DMS153 treated with DMSO at 0.1 percent for 48 hours (cell line): ENCODE measurements around the gene UPK1B.

Experiments used
- DNase-seq: peaks from one replicate; lab custom pipeline; 2025; ENCODE audit not compliant: unreplicated experiment; lab: John Stamatoyannopoulos, UW

The UPK1B gene

DNA sequence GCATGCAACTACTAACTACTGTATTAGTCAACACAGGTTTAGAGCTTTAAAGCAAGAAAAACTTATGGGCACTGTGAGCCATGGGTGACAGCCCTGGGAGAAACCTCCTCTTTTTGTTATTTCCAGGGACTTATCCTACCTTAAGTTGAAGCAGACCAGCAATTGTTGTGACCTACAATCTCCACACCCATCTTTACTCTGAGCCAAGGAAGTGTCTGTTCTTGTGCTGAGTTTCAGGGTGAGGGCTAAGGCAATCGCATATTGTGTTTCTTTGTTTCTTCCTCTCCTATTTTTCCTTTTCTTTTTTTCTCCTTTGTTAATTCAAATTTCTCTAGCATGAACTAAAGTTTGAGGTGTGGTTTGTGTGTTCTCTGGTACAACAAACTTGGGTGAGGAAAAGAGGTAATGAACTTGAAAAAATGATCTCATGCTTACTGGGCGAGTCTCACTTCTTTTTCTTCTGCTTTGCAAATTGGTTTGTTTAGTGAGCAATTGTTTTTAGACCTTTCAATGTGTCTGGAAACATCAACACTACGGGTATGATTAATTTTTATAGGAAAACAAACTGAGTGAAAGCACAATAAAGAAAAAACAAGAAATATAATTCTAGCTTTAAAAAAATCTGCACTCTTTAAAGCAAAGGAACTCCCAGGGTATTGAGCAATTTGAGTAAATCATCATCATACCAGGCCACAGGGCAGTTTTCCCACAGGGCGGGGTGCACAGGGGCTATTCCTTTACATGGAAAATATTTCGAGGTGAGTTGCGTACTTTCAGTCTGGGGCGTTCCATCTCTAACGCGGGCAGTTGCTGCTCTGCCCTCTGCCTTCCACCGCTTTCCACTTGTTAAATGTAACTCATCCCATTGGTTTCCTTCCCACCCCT, 2.7 kb downstream of the UPK1B start:
- DNase-seq = no peak

DNA sequence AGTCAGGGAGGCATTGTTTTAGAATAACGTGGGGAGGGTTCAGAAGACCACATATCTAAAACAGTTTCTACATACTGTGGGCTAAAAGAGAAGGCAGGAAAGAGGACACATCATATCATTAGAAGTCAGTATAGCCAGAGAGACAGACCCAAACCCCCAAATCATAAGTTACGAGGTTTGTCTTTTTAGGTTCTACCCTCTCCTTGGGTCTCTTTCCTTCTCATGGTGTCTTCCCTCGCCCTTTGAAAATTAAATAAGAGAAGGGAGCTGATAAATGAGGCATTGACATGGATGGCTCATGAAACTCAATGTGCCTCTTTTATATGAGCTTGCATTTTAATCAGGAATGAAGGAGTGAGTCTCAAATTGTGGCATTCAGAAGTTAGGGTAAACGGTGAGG, 3.4 kb downstream of the UPK1B start:
- DNase-seq = no peak

DNA sequence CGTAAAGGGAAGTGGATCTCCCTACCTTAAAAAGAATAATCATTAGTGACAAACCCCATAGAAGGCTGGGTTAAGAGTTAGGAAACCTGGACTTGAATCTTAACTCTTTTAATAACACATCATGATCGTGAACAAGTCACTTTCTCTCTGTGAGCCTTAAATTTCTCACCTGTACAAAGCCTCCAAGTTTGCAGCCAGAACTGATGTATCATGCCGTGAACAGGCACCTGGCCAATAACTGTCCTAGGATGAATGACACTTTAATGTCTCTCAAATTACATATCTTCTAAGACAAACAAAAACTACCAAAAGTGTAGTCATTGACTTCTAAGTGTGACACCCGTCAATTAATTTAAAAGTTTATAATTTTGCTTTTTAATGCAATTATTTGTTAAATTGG, 3.9 kb downstream of the UPK1B start:
- DNase-seq = no peak

DNA sequence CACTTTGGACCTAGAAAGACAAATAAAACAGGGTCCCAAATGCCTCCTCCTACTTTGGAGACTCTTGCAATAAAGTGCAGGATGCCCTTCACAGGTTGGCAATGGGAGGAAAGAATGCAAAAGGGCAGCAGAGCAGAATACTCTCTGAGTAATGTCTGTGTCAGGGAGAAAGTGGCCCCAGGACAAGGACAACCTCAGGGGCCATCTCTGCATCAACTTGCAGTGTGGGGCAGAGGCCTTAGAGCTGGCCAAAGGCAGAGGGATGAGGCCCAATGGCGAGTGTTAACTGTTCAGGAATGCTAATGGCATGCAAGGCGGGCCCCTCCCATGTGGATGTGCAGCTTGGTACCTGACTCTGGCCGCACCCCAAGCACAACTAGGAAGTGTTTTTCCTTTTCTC, 8.4 kb downstream of the UPK1B start:
- no peak for DNase-seq

DNA sequence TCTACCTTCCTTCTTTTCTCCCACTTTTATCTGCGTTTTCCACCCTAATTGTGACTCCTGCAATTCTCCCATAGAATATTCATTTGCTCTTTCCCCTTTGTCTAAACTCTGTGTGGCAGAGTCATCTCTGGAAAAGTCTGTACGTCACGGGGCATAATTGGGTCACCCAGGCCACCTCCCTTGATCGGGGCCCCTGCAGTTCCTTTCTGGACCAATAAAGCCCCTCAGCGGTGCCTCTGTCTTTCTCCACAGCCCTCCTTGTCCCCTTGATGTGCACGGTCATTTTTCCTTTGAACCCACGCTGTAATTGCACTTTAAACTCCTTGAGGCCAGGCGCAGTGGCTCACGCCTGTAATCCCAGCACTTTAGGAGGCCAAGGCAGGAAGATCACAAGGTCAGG, 10.7 kb downstream of the UPK1B start:
- no peak for DNase-seq

DNA sequence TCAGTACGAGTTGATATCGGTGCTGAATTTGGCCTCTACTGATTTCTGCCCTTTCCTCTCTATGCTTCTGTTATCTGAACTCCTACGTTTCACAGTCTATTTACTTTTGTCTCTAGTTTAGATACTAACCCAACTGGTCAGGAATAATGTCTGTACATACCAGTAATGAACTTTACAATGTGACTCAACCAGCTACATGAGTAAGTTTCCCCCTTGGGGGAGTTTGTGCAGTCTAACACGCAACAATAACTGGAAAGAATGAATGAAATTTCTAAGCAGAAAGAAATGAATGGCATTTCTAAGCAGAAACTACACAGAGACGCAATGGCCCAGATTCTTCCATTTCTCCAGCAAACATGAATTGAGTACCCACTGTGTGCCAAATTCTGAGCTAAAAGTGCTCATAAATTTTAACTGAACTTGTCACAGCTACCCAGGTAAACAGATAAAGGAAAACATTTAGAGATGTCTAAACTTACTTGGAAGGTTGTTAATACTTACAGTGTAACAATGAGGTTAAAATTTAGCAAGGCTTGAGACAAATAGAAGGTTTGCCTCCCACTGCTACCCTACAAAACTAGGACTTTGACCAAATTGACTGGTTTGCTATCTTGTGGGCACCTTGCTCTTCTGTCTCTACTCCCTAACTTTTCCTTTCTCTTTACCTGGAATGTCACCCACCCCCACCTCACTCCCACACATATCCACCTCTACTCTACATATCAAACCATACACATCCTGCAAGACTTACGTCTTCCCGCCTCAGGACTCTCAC, 11.6 kb downstream of the UPK1B start:
- DNase-seq = no peak

DNA sequence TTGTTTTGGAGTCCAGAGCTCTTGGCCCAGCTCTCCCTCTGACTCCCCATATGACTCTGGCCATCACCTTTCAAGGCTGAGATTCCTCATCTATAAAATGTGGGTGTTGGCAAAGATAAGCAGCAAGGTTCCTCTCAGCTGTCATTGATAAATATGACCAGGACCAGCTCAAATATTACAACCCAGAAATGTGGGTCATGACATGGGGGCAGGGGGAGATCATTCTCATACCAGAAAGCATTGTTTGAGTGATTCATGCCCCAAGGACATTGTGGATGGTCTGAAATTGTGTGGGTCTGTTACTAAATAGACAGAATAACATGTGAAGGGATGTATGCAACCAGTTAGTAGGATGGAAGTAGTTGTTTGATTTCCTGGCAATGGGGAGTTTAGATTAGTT, 13.9 kb downstream of the UPK1B start:
- DNase-seq = no peak

DNA sequence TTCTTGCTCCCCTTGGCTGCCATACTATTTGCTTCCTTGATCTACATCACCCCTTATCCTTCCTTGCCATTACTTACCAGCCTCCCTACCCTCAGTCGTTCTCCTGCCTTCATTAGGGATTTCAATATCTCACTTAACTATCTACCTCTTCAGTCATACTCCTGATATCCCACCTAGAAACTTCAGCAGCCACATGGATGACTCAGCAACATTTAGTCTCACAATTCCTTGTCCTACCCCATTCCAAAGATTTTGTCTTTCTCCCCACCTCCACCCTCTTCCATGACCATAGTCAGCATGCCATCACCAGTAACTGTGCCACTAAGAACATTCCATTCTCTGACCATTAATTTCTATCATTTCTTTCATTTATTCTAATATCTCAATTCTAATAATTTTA, 18.4 kb downstream of the UPK1B start:
- no peak for DNase-seq

DNA sequence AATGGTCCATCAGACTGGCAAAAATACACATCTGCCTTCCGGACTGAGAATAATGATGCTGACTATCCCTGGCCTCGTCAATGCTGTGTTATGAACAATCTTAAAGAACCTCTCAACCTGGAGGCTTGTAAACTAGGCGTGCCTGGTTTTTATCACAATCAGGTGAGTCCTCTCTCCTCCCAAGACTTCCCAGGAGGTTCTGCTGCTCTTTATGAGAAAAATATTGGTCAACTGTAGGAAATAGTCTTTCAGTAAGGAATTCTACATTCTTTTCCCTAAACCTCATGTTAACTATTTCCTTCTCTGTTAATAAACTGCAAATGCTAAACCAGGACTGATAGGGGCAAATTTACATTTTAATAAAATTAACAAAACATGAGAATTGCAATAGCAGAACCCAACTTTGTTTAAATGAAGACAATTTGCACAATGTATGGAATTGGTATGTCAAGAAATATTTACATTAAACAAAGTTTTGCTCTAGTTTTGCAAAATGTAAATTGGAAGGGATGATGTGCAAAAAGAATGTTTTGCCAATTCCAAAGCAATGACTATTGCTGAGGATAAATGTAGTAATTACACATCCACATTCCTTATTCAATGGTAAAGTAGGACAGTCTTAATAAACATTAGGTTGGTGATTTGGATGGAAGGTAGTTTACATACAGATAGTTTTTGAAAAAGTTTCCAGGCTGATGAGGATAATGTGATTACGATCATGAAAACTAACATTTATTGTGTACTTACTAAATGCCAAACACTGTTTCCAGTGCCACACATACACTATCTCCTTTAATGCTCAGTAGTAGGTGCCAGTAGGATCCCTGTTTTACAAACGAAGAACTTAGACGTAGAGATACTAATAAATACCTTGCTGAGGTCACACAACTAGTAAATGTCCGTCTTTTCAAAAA, 21.1 kb downstream of the UPK1B start:
- DNase-seq = no peak

DNA sequence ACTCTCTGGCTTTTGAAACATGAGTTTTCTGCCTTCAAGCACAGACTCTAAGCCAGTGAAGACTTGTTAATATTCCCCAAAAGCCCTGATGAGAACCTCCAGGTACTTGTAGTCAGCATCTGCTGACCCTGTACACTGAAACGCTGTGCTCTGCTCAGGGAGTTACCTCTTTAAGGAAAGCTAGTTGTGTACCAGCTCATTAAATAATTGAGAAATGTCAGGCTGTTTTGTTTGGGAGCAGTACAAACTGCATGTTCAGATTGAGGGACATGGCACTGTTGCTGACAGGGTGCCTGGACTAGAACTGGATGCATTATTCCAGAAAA, 21.7 kb downstream of the UPK1B start:
- no peak for DNase-seq

DNA sequence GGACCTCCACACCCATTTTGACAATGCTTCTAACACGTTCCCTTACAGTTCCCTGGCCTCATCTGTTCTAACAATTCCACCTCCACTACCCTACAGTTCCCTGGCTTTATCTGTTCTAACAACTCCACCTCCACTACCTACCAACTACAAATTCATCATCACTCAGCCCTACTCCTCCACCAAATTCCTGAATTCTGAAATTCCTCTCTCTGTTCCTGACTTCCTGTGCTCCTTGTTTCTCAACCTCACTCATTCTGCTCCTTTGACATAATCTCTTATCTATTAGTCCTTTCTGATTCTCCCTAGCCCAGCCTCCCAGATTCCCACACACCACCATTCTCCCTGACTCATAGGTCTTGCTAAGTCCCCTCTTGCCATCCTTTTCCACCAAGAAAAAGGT, 22.5 kb downstream of the UPK1B start:
- DNase-seq = no peak

DNA sequence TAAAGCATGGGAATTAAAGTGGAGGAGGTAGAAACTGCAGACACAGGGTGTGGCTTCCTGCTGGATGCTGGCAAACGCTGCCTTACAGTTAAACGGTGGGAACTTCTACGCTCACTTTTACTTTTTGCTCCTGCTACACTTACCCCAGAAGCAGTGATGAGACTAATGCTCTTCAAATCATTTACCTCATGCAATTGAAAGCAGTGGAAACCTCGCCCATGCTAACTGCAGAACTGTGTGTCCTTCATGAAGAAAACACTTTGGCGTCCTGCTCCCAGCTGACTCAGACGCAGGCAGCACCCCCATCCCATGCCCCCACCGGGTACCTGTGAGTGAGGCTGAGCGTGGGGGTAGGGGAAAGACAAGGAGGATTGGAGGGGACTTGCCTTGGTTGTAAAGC, 31.8 kb downstream of the UPK1B start:
- no peak for DNase-seq

DNA sequence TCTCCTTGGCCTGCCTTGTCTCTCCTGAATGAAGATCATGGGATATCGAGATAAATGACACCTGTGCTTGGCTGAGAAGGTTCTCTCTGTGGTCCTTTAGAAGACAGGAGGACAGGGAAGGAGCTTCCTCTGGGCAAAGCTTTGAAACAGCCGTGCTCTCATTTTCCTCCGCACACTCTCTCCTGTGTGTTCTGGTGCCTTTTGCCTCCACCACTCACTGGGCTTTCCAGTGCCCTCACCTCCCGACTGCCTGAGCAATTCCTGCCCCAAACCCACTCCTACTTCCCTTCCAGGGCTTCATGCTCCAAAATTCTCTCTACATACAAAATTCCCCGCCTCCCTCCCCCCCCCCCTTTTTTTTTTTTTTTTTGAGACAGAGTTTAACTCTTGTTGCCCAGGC, 32.3 kb downstream of the UPK1B start:
- no peak for DNase-seq

DNA sequence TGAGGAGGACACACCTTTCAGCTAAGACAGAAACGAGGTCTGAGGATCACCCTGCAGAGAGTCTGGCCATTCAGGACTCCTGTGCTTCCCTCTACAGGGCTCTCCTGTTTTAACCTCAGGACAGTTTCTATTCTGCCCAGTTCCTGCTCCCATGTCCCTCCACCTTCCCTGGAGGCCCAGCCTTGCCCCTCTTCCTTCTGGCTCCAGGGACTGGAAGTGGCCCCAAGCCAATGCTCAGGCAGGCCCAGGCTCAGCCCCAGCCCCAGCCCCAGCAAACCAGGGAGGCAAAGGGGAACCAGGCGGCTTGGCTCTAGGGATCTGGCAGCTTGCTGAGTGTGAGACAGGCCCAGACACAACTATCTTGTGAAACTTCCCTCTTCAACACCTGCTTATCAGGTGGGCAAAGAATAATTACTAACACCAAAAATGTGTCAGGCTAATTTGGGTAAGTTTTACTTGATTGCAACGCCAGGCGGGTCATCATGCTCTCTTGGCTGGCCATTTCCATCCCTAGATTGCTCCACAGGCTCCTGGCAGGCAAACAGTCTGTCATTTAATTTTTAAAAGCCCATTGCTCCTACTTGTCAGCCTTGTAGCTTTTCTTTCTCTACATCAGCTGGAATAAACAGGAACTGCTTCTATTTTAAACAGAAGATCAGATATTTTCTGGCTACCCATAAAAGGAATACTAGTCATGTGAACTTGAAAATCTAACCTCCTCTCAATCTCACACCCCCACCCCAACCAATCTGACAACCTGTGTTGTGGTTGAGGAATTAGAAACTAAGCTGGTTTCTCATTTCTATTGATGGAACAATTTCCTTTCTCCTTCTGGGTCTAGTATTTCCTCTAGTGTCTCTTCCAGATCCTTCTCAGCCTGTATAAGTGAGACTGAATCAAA, 33.5 kb downstream of the UPK1B start:
- DNase-seq = no peak

DNA sequence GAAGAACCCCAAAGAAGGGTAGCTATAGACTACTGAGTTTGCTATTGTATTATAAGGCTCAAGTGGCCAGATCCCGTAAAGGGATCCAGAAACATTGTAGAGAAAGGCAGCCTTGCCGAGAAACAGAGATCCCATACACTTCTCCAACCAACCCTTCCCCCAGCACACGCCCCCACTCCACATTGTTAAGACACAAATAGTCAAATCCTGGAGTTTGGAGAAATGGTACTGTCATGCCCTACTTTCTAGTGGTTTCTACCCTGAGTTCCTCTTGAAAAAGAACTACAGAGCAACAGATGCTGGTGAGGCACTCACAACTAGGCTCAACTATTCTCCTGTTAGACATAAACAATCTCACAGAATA, 34.1 kb downstream of the UPK1B start:
- DNase-seq = no peak

DNA sequence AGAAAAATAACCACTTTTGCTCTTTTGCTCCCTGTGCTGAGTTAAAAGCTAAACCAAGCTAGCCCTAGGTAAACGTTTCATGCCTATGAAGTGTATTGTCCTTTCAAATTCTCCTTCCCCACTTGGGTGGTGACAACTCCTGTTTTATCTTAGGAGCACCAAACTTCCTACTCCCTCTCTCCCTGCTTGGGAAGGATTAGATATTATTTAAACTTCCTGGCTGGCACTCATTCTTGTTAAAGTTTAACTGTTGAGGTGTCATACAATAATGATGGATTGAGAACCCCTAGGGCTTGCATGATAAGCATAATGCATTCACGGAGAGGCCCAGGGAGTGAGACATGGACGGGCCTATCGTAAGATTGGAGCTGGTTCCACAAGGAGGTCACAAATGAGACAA, 37.8 kb downstream of the UPK1B start:
- DNase-seq = no peak

DNA sequence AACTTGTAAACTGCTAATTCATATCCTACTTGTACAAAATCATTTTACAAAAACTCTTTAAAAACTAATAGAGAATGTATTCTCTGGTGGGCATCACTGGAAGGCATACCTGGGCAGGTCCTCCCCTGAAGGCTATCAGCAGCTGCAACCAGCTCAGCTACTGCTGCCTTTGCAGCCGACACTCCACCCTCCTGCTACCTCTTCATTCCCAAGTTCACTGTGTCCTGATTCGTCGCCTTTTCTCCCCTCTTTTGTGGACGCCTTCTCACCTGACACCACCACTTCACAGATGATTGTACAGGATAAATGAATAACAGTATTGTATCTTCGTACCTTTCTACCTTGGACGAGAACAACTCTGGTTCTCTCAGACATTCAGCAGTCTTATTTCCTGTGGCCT, 38.4 kb downstream of the UPK1B start:
- no peak for DNase-seq

DNA sequence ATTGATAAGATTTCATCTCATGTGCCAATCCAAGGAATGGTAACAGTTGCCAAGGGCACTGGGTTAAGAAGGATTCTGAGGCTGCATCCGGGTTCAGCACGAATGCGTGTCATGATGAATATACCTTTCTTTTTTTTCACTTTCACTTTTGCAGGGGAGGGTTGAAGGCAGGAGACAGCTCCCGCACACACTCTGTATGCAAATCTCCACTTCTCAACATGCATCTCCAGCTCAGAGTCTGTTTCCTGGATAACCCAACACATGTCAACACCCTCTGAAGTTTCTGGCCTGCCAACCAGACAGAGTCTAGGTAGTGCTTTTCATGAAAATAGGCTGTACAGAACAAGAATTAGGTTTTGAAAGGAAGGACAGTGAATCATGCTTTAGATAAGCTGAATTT, 45.7 kb downstream of the UPK1B start:
- no peak for DNase-seq

DNA sequence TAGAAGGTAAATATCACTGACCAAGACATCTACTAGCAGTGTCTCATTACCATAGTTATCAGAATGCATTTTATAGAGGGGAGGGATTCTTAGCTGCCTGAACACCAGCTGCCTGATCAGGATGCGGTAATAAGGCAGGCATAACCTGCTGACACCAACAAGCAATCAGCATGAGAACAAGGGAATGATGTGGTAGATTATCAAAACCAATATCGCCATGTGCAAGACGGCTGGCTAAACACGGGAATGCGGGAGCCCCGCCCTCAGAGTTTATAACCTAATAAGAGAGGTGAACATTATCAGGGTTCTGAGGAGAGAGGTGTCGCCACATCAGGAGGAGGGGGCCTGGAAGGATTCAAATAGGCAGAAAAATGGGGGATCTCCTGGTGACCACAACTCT, 46.8 kb downstream of the UPK1B start:
- DNase-seq = no peak

DNA sequence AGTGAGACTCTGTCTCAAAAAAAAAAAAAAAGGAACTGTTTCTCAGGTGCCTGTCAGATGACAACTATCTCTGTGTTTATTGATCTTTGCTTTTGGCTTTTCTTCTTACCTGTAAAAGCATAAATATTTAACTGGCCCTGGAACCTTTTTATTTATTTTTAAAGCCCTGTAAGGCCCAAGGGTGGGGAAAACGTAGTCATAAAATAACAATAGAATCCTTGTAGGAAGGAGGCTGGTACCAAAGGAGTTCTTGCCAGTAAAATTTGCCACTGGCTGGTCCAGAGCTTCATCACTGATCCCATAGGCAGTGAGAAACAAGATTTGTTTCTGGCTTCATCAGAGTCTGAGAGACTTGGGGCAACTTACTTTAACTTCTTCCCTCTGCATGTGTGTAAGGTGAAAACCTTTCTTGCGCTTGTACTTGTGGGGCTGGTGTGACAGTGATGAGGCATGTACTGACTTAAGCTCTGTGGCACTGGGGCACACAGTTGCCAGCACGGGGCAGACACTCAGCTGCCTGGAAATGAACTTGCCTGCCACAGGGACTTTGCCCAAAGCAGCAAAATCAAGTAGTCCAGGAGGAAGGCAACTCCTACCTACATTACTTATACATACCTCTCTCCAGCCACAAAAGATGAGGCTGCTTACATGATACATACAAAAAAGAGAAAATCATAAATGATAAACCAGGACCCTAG, 47.7 kb downstream of the UPK1B start:
- no peak for DNase-seq
